SU-DHL-6 (cell line): ENCODE data around the gene NDUFB6.

ENCODE experiments used
- H2AFZ ChIP-seq: fragments of 200-600 bp; sonication (generic); 2 replicates; pipeline ENCODE4 v1.6.1; 2014; ENCODE audit warnings: low read depth, mild to moderate bottlenecking, moderate library complexity, mixed read lengths, antibody characterized with exemption, low read length; ENCODE audit not compliant: severe bottlenecking
- H3F3A ChIP-seq: fragments of 200-600 bp; shearing (Covaris generic); 2 replicates; pipeline ENCODE4 v1.6.0; 2016; ENCODE audit warnings: antibody characterized with exemption, mild to moderate bottlenecking; ENCODE audit not compliant: insufficient read depth
- H3K27ac ChIP-seq: fragments of 200-600 bp; sonication (generic); 2 replicates; pipeline ENCODE4 v1.5.1; 2016; ENCODE audit warnings: low read depth, mild to moderate bottlenecking, low read length, moderate library complexity, mixed read lengths
- H3K27me3 ChIP-seq: fragments of 200-600 bp; sonication (generic), shearing (Covaris generic); 2 replicates; pipeline ENCODE4 v1.6.0; 2014; ENCODE audit warnings: mild to moderate bottlenecking, low read length
- H3K36me3 ChIP-seq: fragments of 200-600 bp; sonication (generic); 2 replicates; pipeline ENCODE4 v1.6.1; 2014; ENCODE audit warnings: mild to moderate bottlenecking, low read length, mixed read lengths
- H3K4me2 ChIP-seq: fragments of 300-600, 200-600 bp; shearing (Covaris generic), sonication (generic); 2 replicates; pipeline ENCODE4 v1.6.0; 2014; ENCODE audit warnings: low read length, low read depth, mild to moderate bottlenecking; ENCODE audit not compliant: poor library complexity, severe bottlenecking
- H3K4me3 ChIP-seq: fragments of 200-600 bp; sonication (generic); 2 replicates; pipeline ENCODE4 v1.5.1; 2014; ENCODE audit warnings: antibody characterized with exemption, low read length, mild to moderate bottlenecking, mixed read lengths; ENCODE audit not compliant: insufficient read depth, poor library complexity, severe bottlenecking
- H3K79me2 ChIP-seq: fragments of 200-600 bp; sonication (generic); 2 replicates; pipeline ENCODE4 v1.6.1; 2014; ENCODE audit warnings: mild to moderate bottlenecking, low read length, moderate library complexity; ENCODE audit not compliant: insufficient read depth
- H3K9ac ChIP-seq: fragments of 200-600 bp; sonication (generic); 2 replicates; pipeline ENCODE4 v1.7.0; 2014; ENCODE audit warnings: mild to moderate bottlenecking, low read length
- H3K9me2 ChIP-seq: fragments of 200-600 bp; sonication (generic); replicated peaks from 2 replicates; pipeline ENCODE4 v1.6.1; 2014; ENCODE audit warnings: low read length; ENCODE audit not compliant: insufficient read depth
- H3K9me3 ChIP-seq: fragments of 200-600 bp; sonication (generic); 2 replicates; pipeline ENCODE4 v1.6.1; 2014; ENCODE audit warnings: low read length, mixed read lengths; ENCODE audit not compliant: insufficient read depth
- H4K20me1 ChIP-seq: fragments of 200-600 bp; sonication (generic); 2 replicates; pipeline ENCODE4 v1.6.1; 2014; ENCODE audit warnings: low read depth, mild to moderate bottlenecking, antibody characterized with exemption, low read length, moderate library complexity, mixed read lengths
- CTCF ChIP-seq: fragments of 200-600 bp; sonication (generic); IDR thresholded peaks from one replicate; pipeline ENCODE4 v1.5.1; 2017; ENCODE audit warnings: antibody characterized with exemption, mild to moderate bottlenecking, low read length, moderate library complexity; ENCODE audit not compliant: insufficient read depth, poor library complexity, severe bottlenecking
- EZH2phosphoT487 ChIP-seq: fragments of 200-600 bp; sonication (generic), shearing (Covaris generic); conservative IDR thresholded peaks from 2 replicates; pipeline ENCODE4 v1.6.1; 2018; ENCODE audit warnings: mild to moderate bottlenecking, antibody characterized with exemption, low read length, moderate library complexity, mixed read lengths

NDUFB6 gene

DNA sequence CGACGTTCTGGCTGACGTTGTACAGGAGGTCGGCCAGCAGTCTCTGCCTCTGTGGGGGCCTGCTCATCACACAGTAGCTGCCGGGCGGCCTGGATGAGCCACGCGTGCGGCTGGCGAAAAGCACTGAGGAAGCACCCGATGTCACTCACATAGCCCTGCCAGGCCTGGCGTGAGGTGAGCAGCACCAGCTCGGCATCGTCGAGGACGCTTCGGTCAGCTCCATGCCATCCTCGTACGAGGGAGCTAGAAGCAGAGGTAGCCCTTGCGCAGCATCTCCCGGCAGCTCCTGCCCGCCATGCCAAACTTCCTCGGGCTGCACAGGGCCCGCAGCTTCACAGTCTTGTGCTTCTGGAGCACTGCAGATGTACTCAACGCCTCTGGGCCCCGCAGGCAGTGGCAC is 6.2 kb downstream of the NDUFB6 start:
- Histone ChIP-seq H3K36me3 (no peaks in the 10 kb centered on the region), H3K79me2 (peaks cover 48% of the 10 kb centered on the region), H3K27ac (no peak overlapping the region)

GRCh38 chr9:32565967-32566366 is 7.0 kb downstream of the NDUFB6 start:
- no peak overlapping the region for H3K4me3 ChIP-seq
- no peaks in the 10 kb centered on the region for H3K36me3 ChIP-seq
- no peaks in the 10 kb centered on the region for H3K9me3 ChIP-seq
- H3K4me2 ChIP-seq: no peak overlapping the region
- H3K9me2 ChIP-seq: no peaks in the 10 kb centered on the region
- no peak overlapping the region for H3K9ac ChIP-seq
- no peak for TF ChIP-seq EZH2phosphoT487
- TF ChIP-seq CTCF: no peak
- H3K27me3 ChIP-seq: no peaks in the 10 kb centered on the region
- H3K79me2 ChIP-seq: peaks cover 40% of the 10 kb centered on the region
- H4K20me1 ChIP-seq: no peaks in the 10 kb centered on the region
- H3F3A ChIP-seq: no peaks in the 10 kb centered on the region
- H2AFZ ChIP-seq: no peak overlapping the region
- no peak overlapping the region for H3K27ac ChIP-seq

More for the DNA sequence above, 6.2 kb downstream of the NDUFB6 start:
- no peak for TF ChIP-seq EZH2phosphoT487
- TF ChIP-seq CTCF: no peak
- Histone ChIP-seq H3F3A (no peaks in the 10 kb centered on the region), H3K4me3 (no peak overlapping the region), H3K9me3 (no peaks in the 10 kb centered on the region), H3K9ac (no peak overlapping the region), H3K4me2 (no peak overlapping the region), H2AFZ (no peak overlapping the region), H3K9me2 (no peaks in the 10 kb centered on the region), H3K27me3 (no peaks in the 10 kb centered on the region), H4K20me1 (peaks cover 2% of the 10 kb centered on the region; the same call in 1 of the 2 replicates)

- Histone ChIP-seq H3K79me2 (peaks cover 53% of the 10 kb centered on the region), H3K27ac (no peak overlapping the region), H3K4me2 (no peak overlapping the region)
These were observed 14.5 kb downstream of the NDUFB6 start for GRCh38 chr9:32558408-32558934.

More at GRCh38 chr9:32558408-32558934, 14.5 kb downstream of the NDUFB6 start:
- Histone ChIP-seq H3K9me2 (no peaks in the 10 kb centered on the region), H3K9me3 (no peaks in the 10 kb centered on the region), H3K4me3 (no peak overlapping the region), H3K9ac (no peak overlapping the region), H4K20me1 (peaks cover 5% of the 10 kb centered on the region; the same call in 1 of the 2 replicates), H3F3A (peaks cover 13% of the 10 kb centered on the region; the same call in 1 of the 2 replicates), H2AFZ (no peak overlapping the region), H3K27me3 (no peaks in the 10 kb centered on the region), H3K36me3 (0 out of 2 replicates have a peak, but pooled peaks cover 3% of the 10 kb centered on the region)
- TF ChIP-seq EZH2phosphoT487 (no peak), CTCF (no peak)
